Mesendoderm (in vitro differentiated cells): ENCODE results near the gene OR2A7.
"Not testable (repeated sequence)": the region's sequence is repeated elsewhere in the genome, so short reads cannot be mapped to it uniquely, and the experiment has no call there.

Source experiments
- DNase-seq: peaks from one replicate; pipeline ENCODE4 v3.0.0; 2013
- H2AK5ac ChIP-seq: 2 replicates; pipeline ENCODE4 v1.6.1; 2013; ENCODE audit warnings: low read length, inconsistent platforms
- H2BK120ac ChIP-seq: 2 replicates; pipeline ENCODE4 v1.6.1; 2013; ENCODE audit warnings: low read depth, mild to moderate bottlenecking, low read length, moderate library complexity, mixed read lengths
- H2BK15ac ChIP-seq: replicated peaks from 2 replicates; pipeline ENCODE4 v1.6.1; 2013; ENCODE audit warnings: low read depth, mild to moderate bottlenecking, moderate library complexity
- H2BK5ac ChIP-seq: 2 replicates; pipeline ENCODE4 v1.6.1; 2013; ENCODE audit warnings: low read length, inconsistent platforms
- H3K18ac ChIP-seq: 2 replicates; pipeline ENCODE4 v1.6.1; 2013; ENCODE audit warnings: mild to moderate bottlenecking, low read length, mixed read lengths
- H3K23ac ChIP-seq: one replicate; pipeline ENCODE4 v1.6.1; 2013; ENCODE audit warnings: low read length
- H3K27ac ChIP-seq: 2 replicates; pipeline ENCODE4 v1.5.1; 2013; ENCODE audit warnings: low read depth, mild to moderate bottlenecking, inconsistent platforms, low read length, moderate library complexity
- H3K27me3 ChIP-seq: 2 replicates; pipeline ENCODE4 v1.6.1; 2013; ENCODE audit warnings: low read length, control low read depth, mild to moderate bottlenecking, inconsistent platforms; ENCODE audit not compliant: insufficient read depth, poor library complexity
- H3K36me3 ChIP-seq: 2 replicates; pipeline ENCODE4 v1.6.1; 2013; ENCODE audit warnings: low read length, inconsistent platforms; ENCODE audit not compliant: control insufficient read depth, insufficient read depth
- H3K4ac ChIP-seq: one replicate; pipeline ENCODE4 v1.6.1; 2013; ENCODE audit warnings: low read depth, mild to moderate bottlenecking, low read length, moderate library complexity
- H3K4me1 ChIP-seq: 2 replicates; pipeline ENCODE4 v1.6.1; 2013; ENCODE audit warnings: low read depth, low read length, inconsistent platforms; ENCODE audit not compliant: control insufficient read depth
- H3K4me2 ChIP-seq: 2 replicates; pipeline ENCODE4 v1.6.1; 2013; ENCODE audit warnings: low read length
- H3K4me3 ChIP-seq: 2 replicates; pipeline ENCODE4 v1.5.1; 2013; ENCODE audit warnings: mild to moderate bottlenecking, low read length
- H3K56ac ChIP-seq: one replicate; pipeline ENCODE4 v1.6.1; 2013; ENCODE audit warnings: low read length
- H3K79me1 ChIP-seq: 2 replicates; pipeline ENCODE4 v1.6.1; 2013; ENCODE audit warnings: low read length, inconsistent platforms
- H3K79me2 ChIP-seq: 2 replicates; pipeline ENCODE4 v1.6.1; 2013; ENCODE audit warnings: mild to moderate bottlenecking, low read length; ENCODE audit not compliant: control insufficient read depth, insufficient read depth
- H3K9ac ChIP-seq: 2 replicates; pipeline ENCODE4 v1.6.1; 2013; ENCODE audit warnings: low read length, inconsistent platforms
- H4K5ac ChIP-seq: one replicate; pipeline ENCODE4 v1.6.1; 2013; ENCODE audit warnings: low read length
- H4K8ac ChIP-seq: one replicate; pipeline ENCODE4 v1.6.1; 2013; ENCODE audit warnings: low read depth, mild to moderate bottlenecking, control low read depth, low read length, moderate library complexity

The OR2A7 gene

GRCh38 chr7:144217200-144217599, 47.4 kb downstream of the OR2A7 start:
- not testable (repeated sequence) for H3K36me3 ChIP-seq, DNase-seq, H3K27me3 ChIP-seq, H3K79me1 ChIP-seq, H3K4ac ChIP-seq, H3K4me3 ChIP-seq, H3K79me2 ChIP-seq, H3K18ac ChIP-seq, H2BK5ac ChIP-seq, H2BK120ac ChIP-seq, H3K56ac ChIP-seq, H3K4me1 ChIP-seq, H3K9ac ChIP-seq, H3K23ac ChIP-seq, H3K27ac ChIP-seq, H4K5ac ChIP-seq, H2AK5ac ChIP-seq, H4K8ac ChIP-seq, H3K4me2 ChIP-seq, H2BK15ac ChIP-seq
